ENCODE results near the gene TP53. TPM values are rescaled to one million over a fixed set of nuclear protein-coding genes. Genes with fewer than 3 reads are reported as not detected.

The TP53 gene
- total and polyA plus RNA-seq, 7 donors = 14.0 to 45.3 (median 16.2) TPM

DNA sequence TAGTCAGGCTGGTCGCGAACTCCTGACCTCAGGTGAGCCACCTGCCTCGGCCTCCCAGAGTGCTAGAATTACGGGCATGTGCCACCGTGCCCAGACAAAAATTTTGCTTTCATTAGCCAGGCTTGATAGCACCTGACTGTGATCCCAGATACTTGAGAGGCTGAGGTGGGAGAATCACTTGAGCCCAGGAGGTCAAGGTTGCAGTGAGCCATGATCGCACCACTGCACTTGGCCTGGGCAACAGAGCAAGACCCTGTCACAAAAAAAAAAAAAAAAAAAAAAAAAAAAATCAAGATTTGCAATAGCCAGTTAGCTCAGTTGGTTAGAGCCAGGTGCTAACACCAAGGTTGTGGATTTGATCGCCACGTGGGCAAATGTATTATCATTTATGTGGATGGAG lies 66.5 kb downstream of the TP53 start:
- H3K4me1 ChIP-seq = no peaks in the 10 kb centered on the region
- H3K27ac ChIP-seq = no peak overlapping the region
- no peaks in the 10 kb centered on the region for H3K27me3 ChIP-seq
- no peaks in the 10 kb centered on the region for H3K9me3 ChIP-seq
- 88 to 94% methylated on average over 8 of the region's 8 CpGs for WGBS, 2 donors
- no peak for TF ChIP-seq EP300 (IDR thresholded peaks at IDR 0.05)
- TF ChIP-seq POLR2A (IDR thresholded peaks at IDR 0.05) = no peak
- TF ChIP-seq, protein P1, sequence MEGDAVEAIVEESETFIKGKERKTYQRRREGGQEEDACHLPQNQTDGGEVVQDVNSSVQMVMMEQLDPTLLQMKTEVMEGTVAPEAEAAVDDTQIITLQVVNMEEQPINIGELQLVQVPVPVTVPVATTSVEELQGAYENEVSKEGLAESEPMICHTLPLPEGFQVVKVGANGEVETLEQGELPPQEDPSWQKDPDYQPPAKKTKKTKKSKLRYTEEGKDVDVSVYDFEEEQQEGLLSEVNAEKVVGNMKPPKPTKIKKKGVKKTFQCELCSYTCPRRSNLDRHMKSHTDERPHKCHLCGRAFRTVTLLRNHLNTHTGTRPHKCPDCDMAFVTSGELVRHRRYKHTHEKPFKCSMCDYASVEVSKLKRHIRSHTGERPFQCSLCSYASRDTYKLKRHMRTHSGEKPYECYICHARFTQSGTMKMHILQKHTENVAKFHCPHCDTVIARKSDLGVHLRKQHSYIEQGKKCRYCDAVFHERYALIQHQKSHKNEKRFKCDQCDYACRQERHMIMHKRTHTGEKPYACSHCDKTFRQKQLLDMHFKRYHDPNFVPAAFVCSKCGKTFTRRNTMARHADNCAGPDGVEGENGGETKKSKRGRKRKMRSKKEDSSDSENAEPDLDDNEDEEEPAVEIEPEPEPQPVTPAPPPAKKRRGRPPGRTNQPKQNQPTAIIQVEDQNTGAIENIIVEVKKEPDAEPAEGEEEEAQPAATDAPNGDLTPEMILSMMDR (IDR thresholded peaks at IDR 0.05) = no peak
- TF ChIP-seq POLR2AphosphoS5 (IDR thresholded peaks at IDR 0.05) = no peak
- intact Hi-C loops (cut with DNase I) = no loop called here
- peaks cover 0 to 7% (median 3%) of the 10 kb centered on the region in 4 donors for H3K36me3 ChIP-seq
- DNase-seq = no peak
- H3K4me3 ChIP-seq = no peak overlapping the region

- no peaks in the 10 kb centered on the region for H3K36me3 ChIP-seq
- no peak overlapping the region for H3K27ac ChIP-seq
- H3K4me1 ChIP-seq = peaks cover 0 to 11% (median 11%) of the 10 kb centered on the region in 4 donors
- H3K9me3 ChIP-seq = no peaks in the 10 kb centered on the region
- no peak for TF ChIP-seq POLR2A (IDR thresholded peaks at IDR 0.05)
- no peak for TF ChIP-seq POLR2AphosphoS5 (IDR thresholded peaks at IDR 0.05)
- no peak for TF ChIP-seq EP300 (IDR thresholded peaks at IDR 0.05)
- no peak overlapping the region for H3K4me3 ChIP-seq
- no peaks in the 10 kb centered on the region for H3K27me3 ChIP-seq
- WGBS, 2 donors = 67 to 76% methylated on average over 5 of the region's 5 CpGs
- no peak for DNase-seq
- intact Hi-C loops (cut with DNase I) = no loop called here
Observed at GRCh38 chr17:7618608-7619007, 68.7 kb downstream of the TP53 start.

Other genes starting within 250 kb of the TP53 start
- gene FGF11, start 248.0 kb downstream of the TP53 start, total RNA-seq = under 1 TPM in 1 of 4 donors, not detected in 3; 0.36 TPM
- 1 to 10 TPM in 1 of 3 donors, under 1 TPM in 1, not detected in 1; 0.69 to 2.8 TPM for gene FGF11, start 248.0 kb downstream of the TP53 start, polyA plus RNA-seq
- 1 to 10 TPM; 4.2 to 8.1 (median 6.5) TPM for gene CHRNB1, start 242.4 kb downstream of the TP53 start, total RNA-seq
- gene CHRNB1, start 242.4 kb downstream of the TP53 start, polyA plus RNA-seq = 10 to 100 TPM in 2 of 3 donors, 1 to 10 TPM in 1; 7.2 to 13.2 (median 11.2) TPM
- gene ZBTB4, start 207.9 kb downstream of the TP53 start, total RNA-seq = 10 to 100 TPM; 42.5 to 56.5 (median 45.3) TPM
- gene ZBTB4, start 207.9 kb downstream of the TP53 start, polyA plus RNA-seq = 10 to 100 TPM in 2 of 3 donors, 1 to 10 TPM in 1; 5.5 to 19.6 (median 12.0) TPM
- gene SLC35G6, start 206.0 kb downstream of the TP53 start, total RNA-seq = not detected
- not detected for gene SLC35G6, start 206.0 kb downstream of the TP53 start, polyA plus RNA-seq
- 10 to 100 TPM; 30.1 to 43.2 (median 36.5) TPM for gene POLR2A, start 203.1 kb downstream of the TP53 start, total RNA-seq
- gene POLR2A, start 203.1 kb downstream of the TP53 start, polyA plus RNA-seq = 10 to 100 TPM in 2 of 3 donors, 1 to 10 TPM in 1; 7.2 to 51.1 (median 11.3) TPM
- 100 to 1,000 TPM in 2 of 4 donors, 10 to 100 TPM in 2; 60.1 to 122 (median 91.8) TPM for gene TNFSF12, start 138.4 kb downstream of the TP53 start, total RNA-seq
- gene TNFSF12, start 138.4 kb downstream of the TP53 start, polyA plus RNA-seq = 10 to 100 TPM; 18.0 to 45.0 (median 26.1) TPM
- 10 to 100 TPM; 20.2 to 41.0 (median 24.5) TPM for gene TNFSF13, start 128.7 kb downstream of the TP53 start, total RNA-seq
- gene TNFSF13, start 128.7 kb downstream of the TP53 start, polyA plus RNA-seq = 100 to 1,000 TPM in 1 of 3 donors, 10 to 100 TPM in 2; 15.6 to 108 (median 21.0) TPM
- gene SENP3, start 125.6 kb downstream of the TP53 start, total RNA-seq = 10 to 100 TPM; 73.5 to 91.1 (median 81.1) TPM
- 10 to 100 TPM; 28.2 to 55.4 (median 35.6) TPM for gene SENP3, start 125.6 kb downstream of the TP53 start, polyA plus RNA-seq
- 10 to 100 TPM; 24.6 to 56.4 (median 37.0) TPM for gene CD68, start 107.9 kb downstream of the TP53 start, total RNA-seq
- gene CD68, start 107.9 kb downstream of the TP53 start, polyA plus RNA-seq = 100 to 1,000 TPM in 2 of 3 donors, 10 to 100 TPM in 1; 58.3 to 161 (median 118) TPM
- 10 to 100 TPM; 38.5 to 67.1 (median 50.8) TPM for gene MPDU1, start 103.6 kb downstream of the TP53 start, total RNA-seq
- 100 to 1,000 TPM in 1 of 3 donors, 10 to 100 TPM in 2; 38.4 to 121 (median 45.3) TPM for gene MPDU1, start 103.6 kb downstream of the TP53 start, polyA plus RNA-seq
- 10 to 100 TPM in 2 of 4 donors, 1 to 10 TPM in 2; 2.5 to 15.3 (median 10.5) TPM for gene SOX15, start 97.4 kb downstream of the TP53 start, total RNA-seq
- gene SOX15, start 97.4 kb downstream of the TP53 start, polyA plus RNA-seq = 1 to 10 TPM in 2 of 3 donors, not detected in 1; 1.2 TPM
- gene FXR2, start 72.6 kb downstream of the TP53 start, total RNA-seq = 10 to 100 TPM; 33.8 to 35.5 (median 34.6) TPM
- 10 to 100 TPM; 21.3 to 27.4 (median 21.6) TPM for gene FXR2, start 72.6 kb downstream of the TP53 start, polyA plus RNA-seq
- gene SAT2, start 59.7 kb downstream of the TP53 start, total RNA-seq = 100 to 1,000 TPM in 2 of 4 donors, 10 to 100 TPM in 2; 72.9 to 116 (median 99.2) TPM
- gene SAT2, start 59.7 kb downstream of the TP53 start, polyA plus RNA-seq = 100 to 1,000 TPM in 2 of 3 donors, 10 to 100 TPM in 1; 96.9 to 115 (median 107) TPM
- not detected for gene SHBG, start 57.4 kb downstream of the TP53 start, total RNA-seq
- 1 to 10 TPM in 1 of 3 donors, under 1 TPM in 1, not detected in 1; 0.34 to 1.2 TPM for gene SHBG, start 57.4 kb downstream of the TP53 start, polyA plus RNA-seq
- gene ATP1B2, start 36.6 kb downstream of the TP53 start, total RNA-seq = 1 to 10 TPM; 1.2 to 4.2 (median 1.5) TPM
- 1 to 10 TPM in 1 of 3 donors, under 1 TPM in 1, not detected in 1; 0.60 to 1.2 TPM for gene ATP1B2, start 36.6 kb downstream of the TP53 start, polyA plus RNA-seq
- gene WRAP53, start 987 bp upstream of the TP53 start, total RNA-seq = 10 to 100 TPM in 1 of 4 donors, 1 to 10 TPM in 3; 3.9 to 16.3 (median 4.8) TPM
- 10 to 100 TPM in 1 of 3 donors, 1 to 10 TPM in 2; 3.6 to 15.5 (median 7.6) TPM for gene WRAP53, start 987 bp upstream of the TP53 start, polyA plus RNA-seq
- gene EFNB3, start 17.7 kb upstream of the TP53 start, total RNA-seq = under 1 TPM; 0.28 to 0.71 (median 0.44) TPM
- gene EFNB3, start 17.7 kb upstream of the TP53 start, polyA plus RNA-seq = 1 to 10 TPM in 1 of 3 donors, not detected in 2; 1.0 TPM
- under 1 TPM in 3 of 4 donors, not detected in 1; under 0.01 to 0.36 (median 0.28) TPM for gene DNAH2, start 30.3 kb upstream of the TP53 start, total RNA-seq
- gene DNAH2, start 30.3 kb upstream of the TP53 start, polyA plus RNA-seq = under 1 TPM in 1 of 3 donors, not detected in 2; 0.32 TPM
- 10 to 100 TPM in 1 of 4 donors, 1 to 10 TPM in 3; 6.1 to 11.6 (median 8.5) TPM for gene KDM6B, start 146.7 kb upstream of the TP53 start, total RNA-seq
- 10 to 100 TPM in 1 of 3 donors, 1 to 10 TPM in 2; 5.5 to 19.4 (median 6.0) TPM for gene KDM6B, start 146.7 kb upstream of the TP53 start, polyA plus RNA-seq
- gene TMEM88, start 167.6 kb upstream of the TP53 start, total RNA-seq = 10 to 100 TPM in 3 of 4 donors, 1 to 10 TPM in 1; 6.8 to 19.9 (median 10.5) TPM
- gene TMEM88, start 167.6 kb upstream of the TP53 start, polyA plus RNA-seq = 10 to 100 TPM in 1 of 3 donors, 1 to 10 TPM in 2; 2.4 to 11.4 (median 9.0) TPM
- gene NAA38, start 170.1 kb upstream of the TP53 start, total RNA-seq = 100 to 1,000 TPM in 3 of 4 donors, 10 to 100 TPM in 1; 92.4 to 206 (median 106) TPM
- 100 to 1,000 TPM in 2 of 3 donors, 10 to 100 TPM in 1; 99.4 to 148 (median 138) TPM for gene NAA38, start 170.1 kb upstream of the TP53 start, polyA plus RNA-seq
- gene CYB5D1, start 170.5 kb upstream of the TP53 start, total RNA-seq = 10 to 100 TPM in 2 of 4 donors, 1 to 10 TPM in 2; 7.1 to 14.4 (median 10.7) TPM
- gene CYB5D1, start 170.5 kb upstream of the TP53 start, polyA plus RNA-seq = 1 to 10 TPM; 4.2 to 8.6 (median 4.6) TPM
- 100 to 1,000 TPM in 3 of 4 donors, 10 to 100 TPM in 1; 97.2 to 147 (median 117) TPM for gene CHD3, start 201.3 kb upstream of the TP53 start, total RNA-seq
- gene CHD3, start 201.3 kb upstream of the TP53 start, polyA plus RNA-seq = 10 to 100 TPM; 33.8 to 88.9 (median 47.4) TPM
- 1 to 10 TPM; 3.2 to 4.5 (median 4.2) TPM for gene RNF227, start 228.8 kb upstream of the TP53 start, total RNA-seq
- gene RNF227, start 228.8 kb upstream of the TP53 start, polyA plus RNA-seq = 1 to 10 TPM in 2 of 3 donors, under 1 TPM in 1; 0.69 to 3.6 (median 1.8) TPM
- 1 to 10 TPM in 1 of 4 donors, under 1 TPM in 2, not detected in 1; 0.54 to 2.1 (median 0.66) TPM for gene KCNAB3, start 242.4 kb upstream of the TP53 start, total RNA-seq
- 1 to 10 TPM in 1 of 3 donors, under 1 TPM in 2; 0.60 to 5.5 (median 0.69) TPM for gene KCNAB3, start 242.4 kb upstream of the TP53 start, polyA plus RNA-seq
- 10 to 100 TPM; 33.5 to 66.5 (median 45.7) TPM for gene TRAPPC1, start 244.5 kb upstream of the TP53 start, total RNA-seq
- gene TRAPPC1, start 244.5 kb upstream of the TP53 start, polyA plus RNA-seq = 100 to 1,000 TPM; 123 to 170 (median 123) TPM
- gene CNTROB, start 244.7 kb upstream of the TP53 start, total RNA-seq = 10 to 100 TPM; 11.8 to 40.4 (median 30.0) TPM
- 10 to 100 TPM; 16.6 to 33.3 (median 16.8) TPM for gene CNTROB, start 244.7 kb upstream of the TP53 start, polyA plus RNA-seq

Data from sigmoid colon (tissue), 7 donors.